AG10803 (cell line): Measurements from ENCODE around the gene VPS13A.

Experiments
- DNase-seq: peaks from one replicate; pipeline ENCODE4 v3.0.0; 2010; ENCODE audit warnings: low read depth
- H3K4me3 ChIP-seq: 2 replicates; pipeline ENCODE4 v1.5.1; 2011; ENCODE audit warnings: mild to moderate bottlenecking, low read length, control low read depth
- CTCF ChIP-seq: conservative IDR thresholded peaks from 2 replicates; pipeline ENCODE4 v1.5.1; 2011; ENCODE audit warnings: mild to moderate bottlenecking, low read length, control low read depth, inconsistent platforms

Gene VPS13A

DNA sequence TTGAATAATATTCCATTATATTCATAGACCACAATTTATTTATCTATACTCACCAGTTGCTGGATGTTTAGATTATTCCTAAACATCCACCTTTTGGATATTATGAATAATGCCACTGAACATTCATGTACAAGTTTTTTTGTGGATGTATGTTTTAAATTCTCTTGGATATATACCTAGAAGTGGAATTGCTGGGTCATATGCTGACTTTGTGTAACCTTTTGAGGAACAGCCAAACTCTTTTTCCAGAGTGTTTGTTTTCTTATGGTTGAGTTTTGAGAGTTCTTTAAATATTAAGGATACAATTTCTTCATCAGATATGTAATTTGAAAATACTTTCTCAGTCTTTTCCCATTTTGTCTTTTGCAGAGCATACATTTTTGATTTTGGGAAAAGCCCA is 2.7 kb downstream of the VPS13A start:
- no peak overlapping the region for H3K4me3 ChIP-seq
- TF ChIP-seq CTCF = no peak
- DNase-seq = no peak

GRCh38 chr9:77183581-77183980 is 6.2 kb downstream of the VPS13A start:
- no peak for TF ChIP-seq CTCF
- H3K4me3 ChIP-seq = no peak overlapping the region
- no peak for DNase-seq

GRCh38 chr9:77188242-77188641 is 10.9 kb downstream of the VPS13A start:
- H3K4me3 ChIP-seq = no peak overlapping the region
- TF ChIP-seq CTCF = no peak
- DNase-seq = no peak

GRCh38 chr9:77194423-77194822 is 17.1 kb downstream of the VPS13A start:
- no peak overlapping the region for H3K4me3 ChIP-seq
- DNase-seq = no peak
- no peak for TF ChIP-seq CTCF

GRCh38 chr9:77210116-77210515 is 32.8 kb downstream of the VPS13A start:
- TF ChIP-seq CTCF = no peak
- no peak overlapping the region for H3K4me3 ChIP-seq
- no peak for DNase-seq

DNA sequence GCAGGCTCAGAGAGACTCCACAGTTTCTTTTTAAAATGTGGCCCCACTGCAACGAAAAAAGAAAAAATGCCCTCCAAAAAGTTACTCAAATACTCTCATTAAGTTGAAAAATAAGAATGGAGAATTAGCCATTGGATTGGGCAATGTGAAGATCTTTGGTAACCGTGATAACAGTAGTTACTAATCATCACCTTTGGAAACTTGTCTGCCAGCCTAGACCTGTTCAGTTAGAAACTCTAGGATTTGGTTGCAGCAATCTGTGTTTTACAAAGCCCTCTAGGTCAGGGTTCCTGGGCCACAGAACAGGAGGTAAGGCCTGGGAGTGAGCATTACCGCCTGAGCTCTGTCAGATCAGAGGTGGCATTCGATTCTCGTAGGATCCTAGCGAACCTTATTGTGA is 34.2 kb downstream of the VPS13A start:
- TF ChIP-seq CTCF = no peak
- DNase-seq = no peak
- H3K4me3 ChIP-seq = no peak overlapping the region

GRCh38 chr9:77212801-77213200 is 35.5 kb downstream of the VPS13A start:
- DNase-seq = no peak
- H3K4me3 ChIP-seq = no peak overlapping the region
- no peak for TF ChIP-seq CTCF
